Neural progenitor cell (in vitro differentiated cells): ENCODE measurements around the gene RNU2-63P.

ENCODE experiments used
- CTCF ChIP-seq: fragments of 200-600 bp; sonication (generic); IDR thresholded peaks from 2 replicates; pipeline ENCODE4 v1.5.1; 2017; ENCODE audit warnings: antibody characterized with exemption, mild to moderate bottlenecking
- EZH2 ChIP-seq: fragments of 200-600 bp; sonication (generic); IDR thresholded peaks from 2 replicates; pipeline ENCODE4 v1.6.1; 2017; ENCODE audit warnings: antibody characterized with exemption, mild to moderate bottlenecking, moderate library complexity
- EZH2phosphoT487 ChIP-seq: fragments of 200-600 bp; sonication (generic); IDR thresholded peaks from 2 replicates; pipeline ENCODE4 v1.6.1; 2017; ENCODE audit warnings: antibody characterized with exemption

GRCh38 chr2:88054782-88055370, 38.5 kb upstream of the RNU2-63P start:
- TF ChIP-seq CTCF = no peak
- TF ChIP-seq EZH2 = no peak
- no peak for TF ChIP-seq EZH2phosphoT487
